Fibroblast of lung (primary cell): Measurements from ENCODE around the gene MESP1. TPM values are rescaled to one million over a fixed set of nuclear protein-coding genes. Genes with fewer than 3 reads are reported as not detected.

ENCODE experiments used
- DNase-seq, 2 donors: peaks; one replicate each; pipeline versions ENCODE4 v3.0.0 to v3.0.0-alpha.2; 2010; ENCODE audit warnings: low read depth in 2 of 2
- H2AFZ ChIP-seq: 2 replicates; pipeline ENCODE4 v1.5.1; 2012; ENCODE audit warnings: low read length, control low read depth, inconsistent platforms
- H3K27ac ChIP-seq: 2 replicates; pipeline ENCODE4 v1.5.1; 2011; ENCODE audit warnings: low read length, control low read depth; ENCODE audit not compliant: insufficient read depth
- H3K27me3 ChIP-seq: 2 replicates; pipeline ENCODE4 v1.5.1; 2011; ENCODE audit warnings: mild to moderate bottlenecking, low read length; ENCODE audit not compliant: control insufficient read depth, insufficient read depth
- H3K36me3 ChIP-seq: 2 replicates; pipeline ENCODE4 v1.5.1; 2011; ENCODE audit warnings: low read length; ENCODE audit not compliant: control insufficient read depth, insufficient read depth
- H3K4me1 ChIP-seq: 2 replicates; pipeline ENCODE4 v1.5.1; 2011; ENCODE audit warnings: low read length; ENCODE audit not compliant: control insufficient read depth, insufficient read depth; ENCODE audit errors: extremely low read depth
- H3K4me2 ChIP-seq: 2 replicates; pipeline ENCODE4 v1.5.1; 2011; ENCODE audit warnings: low read length, control low read depth; ENCODE audit not compliant: insufficient read depth; ENCODE audit errors: extremely low read depth
- H3K4me3 ChIP-seq, 4 experiments: fragments of 200-600 bp in 1 of 4; sonication (generic) in 1 of 4; replicated peaks in 1 of 4; 2 replicates each; pipeline ENCODE4 v1.5.1; 2011 to 2016; ENCODE audit warnings: low read length in 4 of 4, low read depth in 3 of 4, mild to moderate bottlenecking in 3 of 4, control low read depth in 2 of 4, inconsistent platforms in 1 of 4, mixed read lengths in 1 of 4; ENCODE audit not compliant: insufficient read depth in 1 of 4; ENCODE audit errors: control extremely low read depth in 1 of 4
- H3K79me2 ChIP-seq: 2 replicates; pipeline ENCODE4 v1.5.1; 2012; ENCODE audit warnings: mild to moderate bottlenecking, low read length, inconsistent platforms; ENCODE audit not compliant: control insufficient read depth, insufficient read depth
- H3K9ac ChIP-seq: 2 replicates; pipeline ENCODE4 v1.5.1; 2011; ENCODE audit warnings: mild to moderate bottlenecking, low read length, control low read depth; ENCODE audit not compliant: insufficient read depth
- H3K9me3 ChIP-seq: 2 replicates; pipeline ENCODE4 v1.5.1; 2012; ENCODE audit warnings: low read depth, low read length; ENCODE audit not compliant: control insufficient read depth, insufficient read depth
- H4K20me1 ChIP-seq: 2 replicates; pipeline ENCODE4 v1.5.1; 2011; ENCODE audit warnings: low read length; ENCODE audit not compliant: control insufficient read depth, insufficient read depth; ENCODE audit errors: extremely low read depth
- EZH2 ChIP-seq: IDR thresholded peaks from 2 replicates; pipeline ENCODE4 v1.5.1; 2012; ENCODE audit warnings: low read length, control low read depth, mild to moderate bottlenecking; ENCODE audit errors: missing control alignments
- polyA plus RNA-seq, 2 donors: library from polyadenylated mRNA; depleted of rRNA in 1 of 2; stranded (reverse) in 1 of 2; unstranded in 1 of 2; fragments of >200 nt; gene quantifications; 2 replicates each; pipeline ENCODE4 v1.2.1, GENCODE V29; 2011 to 2012; ENCODE audit warnings: missing spikeins in 1 of 2
- total RNA-seq: library from RNA; depleted of rRNA; stranded (reverse); fragments of >200 nt; gene quantifications from 2 replicates; pipeline ENCODE4 v1.2.1, GENCODE V29; 2014
- TF ChIP-seq, protein P1 (sequence below), 2 donors: IDR thresholded peaks in 1 of 2; conservative IDR thresholded peaks in 1 of 2; 1 replicate in 1 of 2; 2 replicates in 1 of 2; pipeline ENCODE4 v1.5.1; 2011 to 2012; ENCODE audit warnings: low read length in 2 of 2, control low read depth in 1 of 2, inconsistent platforms in 1 of 2, low read depth in 1 of 2, mild to moderate bottlenecking in 1 of 2

The MESP1 gene
- total and polyA plus RNA-seq, 2 donors (not counting 1 experiment from before 2014, with no cell fraction given) = 1.3 TPM; not detected in 1

- Histone ChIP-seq H3K79me2 (no peaks in the 10 kb centered on the region), H3K4me3 (peak overlapping the region; percentile 9 to 61 (median 46)), H2AFZ (peak overlapping the region; percentile 65), H3K4me1 (peaks cover 4% of the 10 kb centered on the region), H3K36me3 (no peaks in the 10 kb centered on the region), H3K9ac (no peak overlapping the region), H3K9me3 (no peaks in the 10 kb centered on the region), H4K20me1 (no peaks in the 10 kb centered on the region), H3K27me3 (peaks cover 17% of the 10 kb centered on the region), H3K4me2 (peak overlapping the region; percentile 87), H3K27ac (no peak overlapping the region)
- no peak for DNase-seq
- peak; percentile 50 for TF ChIP-seq EZH2
- TF ChIP-seq, protein P1, sequence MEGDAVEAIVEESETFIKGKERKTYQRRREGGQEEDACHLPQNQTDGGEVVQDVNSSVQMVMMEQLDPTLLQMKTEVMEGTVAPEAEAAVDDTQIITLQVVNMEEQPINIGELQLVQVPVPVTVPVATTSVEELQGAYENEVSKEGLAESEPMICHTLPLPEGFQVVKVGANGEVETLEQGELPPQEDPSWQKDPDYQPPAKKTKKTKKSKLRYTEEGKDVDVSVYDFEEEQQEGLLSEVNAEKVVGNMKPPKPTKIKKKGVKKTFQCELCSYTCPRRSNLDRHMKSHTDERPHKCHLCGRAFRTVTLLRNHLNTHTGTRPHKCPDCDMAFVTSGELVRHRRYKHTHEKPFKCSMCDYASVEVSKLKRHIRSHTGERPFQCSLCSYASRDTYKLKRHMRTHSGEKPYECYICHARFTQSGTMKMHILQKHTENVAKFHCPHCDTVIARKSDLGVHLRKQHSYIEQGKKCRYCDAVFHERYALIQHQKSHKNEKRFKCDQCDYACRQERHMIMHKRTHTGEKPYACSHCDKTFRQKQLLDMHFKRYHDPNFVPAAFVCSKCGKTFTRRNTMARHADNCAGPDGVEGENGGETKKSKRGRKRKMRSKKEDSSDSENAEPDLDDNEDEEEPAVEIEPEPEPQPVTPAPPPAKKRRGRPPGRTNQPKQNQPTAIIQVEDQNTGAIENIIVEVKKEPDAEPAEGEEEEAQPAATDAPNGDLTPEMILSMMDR (conservative IDR thresholded peaks at IDR 0.05 in 1 of 2, IDR thresholded peaks at IDR 0.05 in 1 of 2; ENCODE audit: low read depth in 1 of 2, low read length in 2 of 2) = no peak
These were observed 994 bp downstream of the MESP1 start for GRCh38 chr15:89749951-89750559.

DNA sequence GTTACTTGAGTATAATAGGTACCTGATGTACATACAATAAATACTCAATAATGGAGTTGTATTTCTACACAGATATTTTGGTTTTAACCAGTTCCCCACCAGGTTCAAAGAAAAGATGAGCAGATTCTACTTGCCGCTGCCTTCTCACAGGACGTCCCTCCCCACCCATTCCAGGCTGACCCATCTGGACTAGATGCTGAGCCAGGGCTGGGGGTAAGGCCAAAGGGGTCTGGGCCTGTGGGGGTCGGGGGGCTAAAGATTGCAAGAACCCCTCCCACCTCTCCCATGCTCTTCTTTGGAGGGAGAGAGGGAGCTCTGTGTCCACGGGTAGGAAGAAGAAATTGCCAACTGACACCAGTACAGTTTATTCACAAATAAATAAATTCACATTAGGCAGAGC lies 1.5 kb downstream of the MESP1 start:
- H3K27ac ChIP-seq = no peak overlapping the region
- no peak overlapping the region for H3K4me3 ChIP-seq
- DNase-seq = no peak
- no peaks in the 10 kb centered on the region for H3K9me3 ChIP-seq
- H3K4me1 ChIP-seq = peaks cover 4% of the 10 kb centered on the region
- no peaks in the 10 kb centered on the region for H3K79me2 ChIP-seq
- no peaks in the 10 kb centered on the region for H4K20me1 ChIP-seq
- TF ChIP-seq, protein P1 (conservative IDR thresholded peaks at IDR 0.05 in 1 of 2, IDR thresholded peaks at IDR 0.05 in 1 of 2; ENCODE audit: low read depth in 1 of 2, low read length in 2 of 2) = no peak
- TF ChIP-seq EZH2 = no peak
- no peak overlapping the region for H3K4me2 ChIP-seq
- peaks cover 17% of the 10 kb centered on the region for H3K27me3 ChIP-seq
- no peak overlapping the region for H2AFZ ChIP-seq
- no peaks in the 10 kb centered on the region for H3K36me3 ChIP-seq
- H3K9ac ChIP-seq = no peak overlapping the region

DNA sequence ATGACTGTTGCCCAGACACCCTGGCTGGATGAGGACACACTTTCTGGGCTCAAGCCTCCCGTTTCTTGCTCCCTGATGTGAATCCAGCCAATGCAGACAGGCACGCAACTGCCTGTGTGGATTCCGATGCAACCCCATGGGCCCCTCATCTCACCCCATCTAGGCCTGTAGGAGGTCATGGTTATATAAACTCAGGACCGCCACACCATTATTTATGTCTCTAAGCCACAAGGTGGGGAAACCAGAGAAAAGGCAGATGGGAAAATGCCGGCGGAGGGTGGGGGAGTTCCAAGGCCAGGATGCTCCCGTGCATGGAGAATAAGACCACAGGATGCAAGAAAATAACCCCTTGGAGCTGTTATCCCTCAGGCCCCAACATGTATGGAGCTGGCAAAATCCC lies 2.0 kb downstream of the MESP1 start:
- no peak overlapping the region for H2AFZ ChIP-seq
- H3K4me2 ChIP-seq = no peak overlapping the region
- H4K20me1 ChIP-seq = no peaks in the 10 kb centered on the region
- no peak overlapping the region for H3K9ac ChIP-seq
- H3K79me2 ChIP-seq = no peaks in the 10 kb centered on the region
- no peak overlapping the region for H3K4me3 ChIP-seq
- no peak for DNase-seq
- peaks cover 17% of the 10 kb centered on the region for H3K27me3 ChIP-seq
- TF ChIP-seq EZH2 = no peak
- TF ChIP-seq, protein P1 (conservative IDR thresholded peaks at IDR 0.05 in 1 of 2, IDR thresholded peaks at IDR 0.05 in 1 of 2; ENCODE audit: low read depth in 1 of 2, low read length in 2 of 2) = no peak
- no peak overlapping the region for H3K27ac ChIP-seq
- no peaks in the 10 kb centered on the region for H3K36me3 ChIP-seq
- peaks cover 4% of the 10 kb centered on the region for H3K4me1 ChIP-seq
- no peaks in the 10 kb centered on the region for H3K9me3 ChIP-seq
